ENCODE results near the gene CAMTA1. TPM values are rescaled to one million over a fixed set of nuclear protein-coding genes. Genes with fewer than 3 reads are reported as not detected.

CAMTA1 gene
- total and polyA plus RNA-seq, 2 experiments from 2014 or later, result 89.0 to 145 TPM

DNA sequence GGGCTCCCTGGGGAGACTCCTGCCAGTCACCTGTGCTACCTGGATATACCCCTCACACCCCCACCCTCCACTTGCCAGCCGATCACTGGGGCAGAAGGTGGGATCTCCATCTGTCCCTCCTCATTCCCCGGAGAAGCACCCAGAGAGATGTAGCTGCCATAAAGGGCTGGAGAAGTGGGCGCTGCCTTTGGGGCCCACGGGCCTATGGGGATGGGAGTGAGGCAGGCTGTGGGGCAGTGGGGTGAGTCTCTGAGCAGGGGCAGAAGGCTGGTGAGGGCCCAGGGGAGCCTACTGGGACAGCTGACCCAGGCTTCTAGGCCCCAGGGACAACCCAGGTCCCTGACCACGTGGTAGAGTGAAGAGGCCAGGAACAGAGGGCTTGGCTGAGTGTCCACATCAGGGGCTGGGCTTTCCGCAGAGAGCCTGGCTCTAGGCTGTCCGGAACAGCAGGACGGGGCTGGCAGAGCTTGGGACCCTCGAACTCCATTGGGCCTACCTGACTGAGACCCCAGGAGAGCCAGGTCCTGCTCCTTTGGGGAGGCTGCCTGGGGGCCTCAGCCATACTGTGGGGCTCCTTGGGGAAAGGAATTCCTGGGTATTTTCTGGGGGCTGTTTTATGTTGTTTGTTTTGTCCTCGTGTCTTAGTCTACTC lies 780.0 kb downstream of the CAMTA1 start:
- TF ChIP-seq EZH2 (IDR thresholded peaks at IDR 0.05; ENCODE audit: borderline replicate concordance), result no peak
- TF ChIP-seq CTCF (IDR thresholded peaks at IDR 0.05; ENCODE audit: poor library complexity), result no peak
- no peak for TF ChIP-seq EZH2phosphoT487 (IDR thresholded peaks at IDR 0.05; ENCODE audit: low read depth, severe bottlenecking, unreplicated experiment)
- Histone ChIP-seq H3K36me3 (replicated peaks; ENCODE audit: insufficient read depth, low read depth) (no peaks in the 10 kb centered on the region), H3K4me3 (no peak overlapping the region), H3K4me1 (ENCODE audit: insufficient read depth) (no peaks in the 10 kb centered on the region), H3K79me2 (no peaks in the 10 kb centered on the region), H4K20me1 (ENCODE audit: insufficient read depth, poor library complexity, severe bottlenecking) (no peaks in the 10 kb centered on the region), H3K27me3 (no peaks in the 10 kb centered on the region), H3K9me3 (ENCODE audit: low read depth) (no peaks in the 10 kb centered on the region), H3K4me2 (no peak overlapping the region), H2AFZ (no peak overlapping the region), H3K27ac (no peak overlapping the region), H3K9me2 (replicated peaks; ENCODE audit: insufficient read depth) (no peaks in the 10 kb centered on the region)
- DNase-seq (ENCODE audit: low spot score), result no peak
- 84% methylated on average over 10 of the region's 10 CpGs for WGBS (ENCODE audit: low lambda C conversion rate, missing lambda C conversion rate)

DNA sequence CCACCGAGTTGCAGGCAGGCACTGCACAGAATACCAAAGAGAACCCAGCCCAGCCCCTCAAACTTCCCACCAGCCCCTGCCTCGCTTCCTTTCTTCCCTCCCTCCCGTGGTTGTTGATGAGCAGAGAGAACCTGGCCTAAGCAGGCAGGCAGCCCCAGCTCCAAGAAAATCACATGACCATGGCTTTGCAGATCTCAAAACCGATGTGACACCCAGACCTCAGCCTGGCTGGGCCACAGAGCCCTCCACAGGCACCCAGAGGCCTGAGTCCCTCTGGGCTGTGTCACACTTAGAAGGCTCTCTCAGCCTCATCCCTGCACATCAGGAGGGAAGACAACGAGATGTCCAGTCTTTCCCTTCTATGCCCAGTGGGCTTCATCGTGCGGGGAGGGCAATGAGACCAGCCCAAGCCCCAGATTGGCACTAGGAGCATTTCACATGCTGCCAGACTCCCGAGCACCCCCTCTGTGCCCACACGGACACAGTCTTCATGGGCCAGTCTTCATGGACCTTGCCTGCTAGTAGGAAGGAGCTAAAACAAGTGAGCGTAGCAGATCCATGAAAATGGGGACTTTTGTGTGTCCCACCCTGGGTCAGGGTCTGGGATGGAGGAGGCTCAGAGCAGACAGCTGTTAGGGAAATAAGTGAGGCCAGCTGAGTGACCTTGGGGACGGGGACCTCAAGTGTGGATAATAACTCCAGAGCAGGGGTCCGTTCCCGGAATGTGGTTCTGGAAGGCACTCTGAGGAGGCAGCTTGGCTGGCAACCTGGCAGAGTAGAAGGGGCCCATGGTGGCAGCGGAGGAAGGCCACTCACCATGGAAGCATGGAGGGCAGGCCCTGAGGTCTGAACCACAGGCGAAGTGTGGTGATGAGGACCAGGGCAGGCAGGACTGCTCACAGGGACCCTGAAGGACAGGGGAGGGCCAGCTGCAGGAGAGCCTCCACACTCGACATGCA lies 781.4 kb downstream of the CAMTA1 start:
- H3K27ac ChIP-seq, result no peak overlapping the region
- H3K4me1 ChIP-seq (ENCODE audit: insufficient read depth), result no peaks in the 10 kb centered on the region
- no peaks in the 10 kb centered on the region for H3K27me3 ChIP-seq
- H2AFZ ChIP-seq, result no peak overlapping the region
- no peaks in the 10 kb centered on the region for H3K79me2 ChIP-seq
- H3K9me3 ChIP-seq (ENCODE audit: low read depth), result no peaks in the 10 kb centered on the region
- TF ChIP-seq CTCF (IDR thresholded peaks at IDR 0.05; ENCODE audit: poor library complexity), result no peak
- no peak for TF ChIP-seq EZH2 (IDR thresholded peaks at IDR 0.05; ENCODE audit: borderline replicate concordance)
- TF ChIP-seq EZH2phosphoT487 (IDR thresholded peaks at IDR 0.05; ENCODE audit: low read depth, severe bottlenecking, unreplicated experiment), result no peak
- no peak for DNase-seq (ENCODE audit: low spot score)
- no peak overlapping the region for H3K4me2 ChIP-seq
- H3K9me2 ChIP-seq (replicated peaks; ENCODE audit: insufficient read depth), result no peaks in the 10 kb centered on the region
- H3K36me3 ChIP-seq (replicated peaks; ENCODE audit: insufficient read depth, low read depth), result no peaks in the 10 kb centered on the region
- 86% methylated on average over 16 of the region's 16 CpGs for WGBS (ENCODE audit: low lambda C conversion rate, missing lambda C conversion rate)
- no peaks in the 10 kb centered on the region for H4K20me1 ChIP-seq (ENCODE audit: insufficient read depth, poor library complexity, severe bottlenecking)
- H3K4me3 ChIP-seq, result no peak overlapping the region

DNA sequence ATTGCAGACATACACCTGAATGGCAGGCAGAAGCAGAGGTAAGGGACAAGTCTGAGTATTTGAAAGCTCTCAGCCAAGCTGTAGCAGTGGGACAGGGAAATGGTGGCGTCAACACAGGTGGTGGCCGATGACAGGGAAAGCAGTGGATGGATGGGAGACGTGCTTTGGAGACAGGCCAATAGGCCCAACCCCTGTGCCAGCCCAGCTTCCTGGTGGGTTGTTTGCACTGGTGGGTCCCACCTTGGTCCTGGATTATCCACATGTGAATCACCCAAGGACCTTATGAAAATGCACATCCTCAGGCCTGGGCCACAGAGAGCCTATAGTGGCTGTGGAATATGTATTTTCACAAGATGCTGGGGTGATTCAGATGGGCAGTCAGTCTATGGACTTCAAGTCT lies 782.1 kb downstream of the CAMTA1 start:
- 85% methylated on average over 3 of the region's 3 CpGs for WGBS (ENCODE audit: low lambda C conversion rate, missing lambda C conversion rate)
- H3K27me3 ChIP-seq, result no peaks in the 10 kb centered on the region
- TF ChIP-seq EZH2phosphoT487 (IDR thresholded peaks at IDR 0.05; ENCODE audit: low read depth, severe bottlenecking, unreplicated experiment) (no peak), EZH2 (IDR thresholded peaks at IDR 0.05; ENCODE audit: borderline replicate concordance) (no peak), CTCF (IDR thresholded peaks at IDR 0.05; ENCODE audit: poor library complexity) (no peak)

More for the DNA sequence above, 782.1 kb downstream of the CAMTA1 start:
- no peak overlapping the region for H3K4me3 ChIP-seq
- H3K36me3 ChIP-seq (replicated peaks; ENCODE audit: insufficient read depth, low read depth), result no peaks in the 10 kb centered on the region
- H3K4me1 ChIP-seq (ENCODE audit: insufficient read depth), result no peaks in the 10 kb centered on the region
- H2AFZ ChIP-seq, result no peak overlapping the region
- DNase-seq (ENCODE audit: low spot score), result no peak
- H3K9me2 ChIP-seq (replicated peaks; ENCODE audit: insufficient read depth), result no peaks in the 10 kb centered on the region
- H3K9me3 ChIP-seq (ENCODE audit: low read depth), result no peaks in the 10 kb centered on the region
- H3K79me2 ChIP-seq, result no peaks in the 10 kb centered on the region
- H3K4me2 ChIP-seq, result no peak overlapping the region
- no peak overlapping the region for H3K27ac ChIP-seq
- H4K20me1 ChIP-seq (ENCODE audit: insufficient read depth, poor library complexity, severe bottlenecking), result no peaks in the 10 kb centered on the region

All from hepatocyte (in vitro differentiated cells).